ENCODE data around the gene MATCAP1. TPM values are rescaled to one million over a fixed set of nuclear protein-coding genes. Genes with fewer than 3 reads are reported as not detected.

The MATCAP1 gene
- total and polyA plus RNA-seq, 2 of the 13 experiments (the other 11 are each of a cell fraction or from before 2014, with no cell fraction given) = 11.2 to 24.5 TPM

DNA sequence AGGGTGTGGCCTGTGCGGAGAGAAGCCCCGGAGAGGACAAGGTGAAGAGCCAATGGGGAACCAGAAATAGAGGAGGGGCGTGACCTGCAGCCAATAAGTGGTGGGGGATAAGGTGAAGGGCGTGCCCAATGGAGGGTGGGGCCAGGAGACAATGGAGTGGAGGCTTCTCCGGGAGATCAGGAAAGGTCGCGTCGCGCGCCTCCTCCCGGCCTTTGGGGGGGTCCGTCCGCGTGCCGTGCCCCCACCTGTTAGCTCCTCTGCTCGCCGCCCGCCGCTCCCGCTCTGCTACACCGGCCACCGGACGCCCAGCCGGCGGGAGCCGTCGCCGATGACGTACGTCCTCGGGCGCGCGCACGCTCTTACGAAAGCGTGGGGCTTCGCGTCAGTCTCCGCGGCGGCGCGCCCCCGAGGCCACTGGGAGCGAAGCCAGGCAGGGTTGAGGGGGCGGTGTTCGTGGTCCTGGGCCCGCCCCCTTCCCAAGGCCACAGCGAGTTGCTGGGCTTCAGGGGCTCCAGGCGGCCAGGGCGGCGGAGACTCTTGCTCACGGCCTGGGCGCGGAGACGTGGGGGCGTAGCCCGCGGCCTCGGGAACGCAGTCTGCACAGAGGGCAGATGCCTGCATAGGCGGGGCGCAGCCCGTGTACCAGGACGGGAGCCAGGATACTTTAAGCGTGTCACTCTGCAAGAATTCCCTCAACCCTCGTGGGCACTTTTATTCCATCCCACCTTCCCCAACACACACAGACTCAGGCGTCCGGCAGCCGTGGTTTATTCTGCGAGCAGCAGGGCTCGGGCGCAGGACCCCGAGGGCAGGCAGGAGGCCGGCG, at the start of gene MATCAP1 (continued):
- TF ChIP-seq, protein P1, sequence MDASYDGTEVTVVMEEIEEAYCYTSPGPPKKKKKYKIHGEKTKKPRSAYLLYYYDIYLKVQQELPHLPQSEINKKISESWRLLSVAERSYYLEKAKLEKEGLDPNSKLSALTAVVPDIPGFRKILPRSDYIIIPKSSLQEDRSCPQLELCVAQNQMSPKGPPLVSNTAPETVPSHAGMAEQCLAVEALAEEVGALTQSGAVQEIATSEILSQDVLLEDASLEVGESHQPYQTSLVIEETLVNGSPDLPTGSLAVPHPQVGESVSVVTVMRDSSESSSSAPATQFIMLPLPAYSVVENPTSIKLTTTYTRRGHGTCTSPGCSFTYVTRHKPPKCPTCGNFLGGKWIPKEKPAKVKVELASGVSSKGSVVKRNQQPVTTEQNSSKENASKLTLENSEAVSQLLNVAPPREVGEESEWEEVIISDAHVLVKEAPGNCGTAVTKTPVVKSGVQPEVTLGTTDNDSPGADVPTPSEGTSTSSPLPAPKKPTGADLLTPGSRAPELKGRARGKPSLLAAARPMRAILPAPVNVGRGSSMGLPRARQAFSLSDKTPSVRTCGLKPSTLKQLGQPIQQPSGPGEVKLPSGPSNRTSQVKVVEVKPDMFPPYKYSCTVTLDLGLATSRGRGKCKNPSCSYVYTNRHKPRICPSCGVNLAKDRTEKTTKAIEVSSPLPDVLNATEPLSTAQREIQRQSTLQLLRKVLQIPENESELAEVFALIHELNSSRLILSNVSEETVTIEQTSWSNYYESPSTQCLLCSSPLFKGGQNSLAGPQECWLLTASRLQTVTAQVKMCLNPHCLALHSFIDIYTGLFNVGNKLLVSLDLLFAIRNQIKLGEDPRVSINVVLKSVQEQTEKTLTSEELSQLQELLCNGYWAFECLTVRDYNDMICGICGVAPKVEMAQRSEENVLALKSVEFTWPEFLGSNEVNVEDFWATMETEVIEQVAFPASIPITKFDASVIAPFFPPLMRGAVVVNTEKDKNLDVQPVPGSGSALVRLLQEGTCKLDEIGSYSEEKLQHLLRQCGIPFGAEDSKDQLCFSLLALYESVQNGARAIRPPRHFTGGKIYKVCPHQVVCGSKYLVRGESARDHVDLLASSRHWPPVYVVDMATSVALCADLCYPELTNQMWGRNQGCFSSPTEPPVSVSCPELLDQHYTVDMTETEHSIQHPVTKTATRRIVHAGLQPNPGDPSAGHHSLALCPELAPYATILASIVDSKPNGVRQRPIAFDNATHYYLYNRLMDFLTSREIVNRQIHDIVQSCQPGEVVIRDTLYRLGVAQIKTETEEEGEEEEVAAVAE (CRISPR knock-in tag; IDR thresholded peaks at IDR 0.05; ENCODE audit: borderline replicate concordance) = peak; percentile 23; the same call in 1 of the 2 replicates
- TF ChIP-seq HOXA9 (CRISPR knock-in tag; IDR thresholded peaks at IDR 0.05; ENCODE audit: borderline replicate concordance) = 0 out of 2 replicates have a peak, but pooled peaks have one; percentile 26
- TF ChIP-seq, protein P2, sequence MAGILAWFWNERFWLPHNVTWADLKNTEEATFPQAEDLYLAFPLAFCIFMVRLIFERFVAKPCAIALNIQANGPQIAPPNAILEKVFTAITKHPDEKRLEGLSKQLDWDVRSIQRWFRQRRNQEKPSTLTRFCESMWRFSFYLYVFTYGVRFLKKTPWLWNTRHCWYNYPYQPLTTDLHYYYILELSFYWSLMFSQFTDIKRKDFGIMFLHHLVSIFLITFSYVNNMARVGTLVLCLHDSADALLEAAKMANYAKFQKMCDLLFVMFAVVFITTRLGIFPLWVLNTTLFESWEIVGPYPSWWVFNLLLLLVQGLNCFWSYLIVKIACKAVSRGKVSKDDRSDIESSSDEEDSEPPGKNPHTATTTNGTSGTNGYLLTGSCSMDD (CRISPR knock-in tag; IDR thresholded peaks at IDR 0.05) = no peak
- TF ChIP-seq KLF11 (CRISPR knock-in tag; IDR thresholded peaks at IDR 0.05) = 0 out of 2 replicates have a peak, but pooled peaks have one; percentile 62
- TF ChIP-seq, protein P3, sequence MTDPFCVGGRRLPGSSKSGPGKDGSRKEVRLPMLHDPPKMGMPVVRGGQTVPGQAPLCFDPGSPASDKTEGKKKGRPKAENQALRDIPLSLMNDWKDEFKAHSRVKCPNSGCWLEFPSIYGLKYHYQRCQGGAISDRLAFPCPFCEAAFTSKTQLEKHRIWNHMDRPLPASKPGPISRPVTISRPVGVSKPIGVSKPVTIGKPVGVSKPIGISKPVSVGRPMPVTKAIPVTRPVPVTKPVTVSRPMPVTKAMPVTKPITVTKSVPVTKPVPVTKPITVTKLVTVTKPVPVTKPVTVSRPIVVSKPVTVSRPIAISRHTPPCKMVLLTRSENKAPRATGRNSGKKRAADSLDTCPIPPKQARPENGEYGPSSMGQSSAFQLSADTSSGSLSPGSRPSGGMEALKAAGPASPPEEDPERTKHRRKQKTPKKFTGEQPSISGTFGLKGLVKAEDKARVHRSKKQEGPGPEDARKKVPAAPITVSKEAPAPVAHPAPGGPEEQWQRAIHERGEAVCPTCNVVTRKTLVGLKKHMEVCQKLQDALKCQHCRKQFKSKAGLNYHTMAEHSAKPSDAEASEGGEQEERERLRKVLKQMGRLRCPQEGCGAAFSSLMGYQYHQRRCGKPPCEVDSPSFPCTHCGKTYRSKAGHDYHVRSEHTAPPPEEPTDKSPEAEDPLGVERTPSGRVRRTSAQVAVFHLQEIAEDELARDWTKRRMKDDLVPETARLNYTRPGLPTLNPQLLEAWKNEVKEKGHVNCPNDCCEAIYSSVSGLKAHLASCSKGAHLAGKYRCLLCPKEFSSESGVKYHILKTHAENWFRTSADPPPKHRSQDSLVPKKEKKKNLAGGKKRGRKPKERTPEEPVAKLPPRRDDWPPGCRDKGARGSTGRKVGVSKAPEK (CRISPR knock-in tag; IDR thresholded peaks at IDR 0.05; ENCODE audit: borderline replicate concordance) = no peak
- TF ChIP-seq PHB2 (IDR thresholded peaks at IDR 0.05; ENCODE audit: partially characterized antibody) = no peak
- peak; percentile 92 for TF ChIP-seq CCDC6 (CRISPR knock-in tag; IDR thresholded peaks at IDR 0.05)
- no peak for TF ChIP-seq TAF15 (IDR thresholded peaks at IDR 0.05; ENCODE audit: low read depth, low read length, poor library complexity, severe bottlenecking)
- no peak; the same call in 1 of the 2 replicates for TF ChIP-seq SALL2 (CRISPR knock-in tag; IDR thresholded peaks at IDR 0.05)
- TF ChIP-seq, protein P4, sequence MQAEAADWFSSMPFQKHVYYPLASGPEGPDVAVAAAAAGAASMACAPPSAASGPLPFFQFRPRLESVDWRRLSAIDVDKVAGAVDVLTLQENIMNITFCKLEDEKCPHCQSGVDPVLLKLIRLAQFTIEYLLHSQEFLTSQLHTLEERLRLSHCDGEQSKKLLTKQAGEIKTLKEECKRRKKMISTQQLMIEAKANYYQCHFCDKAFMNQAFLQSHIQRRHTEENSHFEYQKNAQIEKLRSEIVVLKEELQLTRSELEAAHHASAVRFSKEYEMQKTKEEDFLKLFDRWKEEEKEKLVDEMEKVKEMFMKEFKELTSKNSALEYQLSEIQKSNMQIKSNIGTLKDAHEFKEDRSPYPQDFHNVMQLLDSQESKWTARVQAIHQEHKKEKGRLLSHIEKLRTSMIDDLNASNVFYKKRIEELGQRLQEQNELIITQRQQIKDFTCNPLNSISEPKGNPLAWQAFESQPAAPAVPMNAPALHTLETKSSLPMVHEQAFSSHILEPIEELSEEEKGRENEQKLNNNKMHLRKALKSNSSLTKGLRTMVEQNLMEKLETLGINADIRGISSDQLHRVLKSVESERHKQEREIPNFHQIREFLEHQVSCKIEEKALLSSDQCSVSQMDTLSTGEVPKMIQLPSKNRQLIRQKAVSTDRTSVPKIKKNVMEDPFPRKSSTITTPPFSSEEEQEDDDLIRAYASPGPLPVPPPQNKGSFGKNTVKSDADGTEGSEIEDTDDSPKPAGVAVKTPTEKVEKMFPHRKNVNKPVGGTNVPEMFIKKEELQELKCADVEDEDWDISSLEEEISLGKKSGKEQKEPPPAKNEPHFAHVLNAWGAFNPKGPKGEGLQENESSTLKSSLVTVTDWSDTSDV (CRISPR knock-in tag; IDR thresholded peaks at IDR 0.05) = 0 out of 2 replicates have a peak, but pooled peaks have one; percentile 61
- TF ChIP-seq ZBTB7B (CRISPR knock-in tag; IDR thresholded peaks at IDR 0.05) = peak; percentile 89
- TF ChIP-seq CHCHD3 (CRISPR knock-in tag; IDR thresholded peaks at IDR 0.05) = peak; percentile 85
- TF ChIP-seq PHF20 (CRISPR knock-in tag; IDR thresholded peaks at IDR 0.05) = 0 out of 2 replicates have a peak, but pooled peaks have one; percentile 62
- TF ChIP-seq NR3C1 (CRISPR knock-in tag; IDR thresholded peaks at IDR 0.05) = no peak
- TF ChIP-seq, protein P5, sequence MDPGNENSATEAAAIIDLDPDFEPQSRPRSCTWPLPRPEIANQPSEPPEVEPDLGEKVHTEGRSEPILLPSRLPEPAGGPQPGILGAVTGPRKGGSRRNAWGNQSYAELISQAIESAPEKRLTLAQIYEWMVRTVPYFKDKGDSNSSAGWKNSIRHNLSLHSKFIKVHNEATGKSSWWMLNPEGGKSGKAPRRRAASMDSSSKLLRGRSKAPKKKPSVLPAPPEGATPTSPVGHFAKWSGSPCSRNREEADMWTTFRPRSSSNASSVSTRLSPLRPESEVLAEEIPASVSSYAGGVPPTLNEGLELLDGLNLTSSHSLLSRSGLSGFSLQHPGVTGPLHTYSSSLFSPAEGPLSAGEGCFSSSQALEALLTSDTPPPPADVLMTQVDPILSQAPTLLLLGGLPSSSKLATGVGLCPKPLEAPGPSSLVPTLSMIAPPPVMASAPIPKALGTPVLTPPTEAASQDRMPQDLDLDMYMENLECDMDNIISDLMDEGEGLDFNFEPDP (CRISPR knock-in tag; conservative IDR thresholded peaks at IDR 0.05) = no peak

All from HepG2 (cell line).